ENCODE measurements around the gene RFX2.
A peak's percentile ranks its signal among the peaks of the same experiment; 100 is the strongest.

RFX2 gene

DNA sequence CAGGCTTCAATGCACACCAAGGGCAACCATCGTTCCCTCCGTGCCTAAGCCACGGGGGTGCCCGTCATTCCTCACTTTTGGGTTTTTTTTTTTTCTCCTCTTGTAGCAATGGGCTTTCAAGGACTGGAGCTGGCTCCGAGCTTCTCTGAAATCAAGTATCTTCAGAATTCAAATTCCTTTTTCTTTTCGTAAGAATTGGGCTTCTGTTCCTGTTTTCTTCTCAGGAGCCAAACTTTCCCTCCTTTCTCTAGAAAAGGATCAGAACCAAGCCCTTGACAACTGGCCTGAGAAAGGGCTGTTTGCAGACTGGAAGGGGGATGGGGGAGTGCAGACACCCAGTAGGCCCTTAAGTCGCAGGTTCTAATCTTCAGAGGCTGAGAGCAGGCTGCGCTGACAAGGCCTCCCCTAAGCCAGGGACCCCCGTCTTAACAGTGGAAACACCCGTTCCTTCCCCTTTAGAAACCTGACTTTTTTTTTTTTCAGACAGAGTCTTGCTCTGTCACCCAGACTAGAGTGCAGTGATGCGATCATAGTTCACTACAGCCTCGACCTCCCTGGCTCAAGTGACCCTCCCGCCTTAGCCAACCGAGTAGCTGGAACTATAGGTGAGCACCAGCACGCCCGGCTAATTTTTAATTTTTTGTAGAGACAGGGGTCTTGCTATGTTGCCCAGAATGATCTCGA, 51.6 kb downstream of the RFX2 start:
- no peak for DNase-seq

DNA sequence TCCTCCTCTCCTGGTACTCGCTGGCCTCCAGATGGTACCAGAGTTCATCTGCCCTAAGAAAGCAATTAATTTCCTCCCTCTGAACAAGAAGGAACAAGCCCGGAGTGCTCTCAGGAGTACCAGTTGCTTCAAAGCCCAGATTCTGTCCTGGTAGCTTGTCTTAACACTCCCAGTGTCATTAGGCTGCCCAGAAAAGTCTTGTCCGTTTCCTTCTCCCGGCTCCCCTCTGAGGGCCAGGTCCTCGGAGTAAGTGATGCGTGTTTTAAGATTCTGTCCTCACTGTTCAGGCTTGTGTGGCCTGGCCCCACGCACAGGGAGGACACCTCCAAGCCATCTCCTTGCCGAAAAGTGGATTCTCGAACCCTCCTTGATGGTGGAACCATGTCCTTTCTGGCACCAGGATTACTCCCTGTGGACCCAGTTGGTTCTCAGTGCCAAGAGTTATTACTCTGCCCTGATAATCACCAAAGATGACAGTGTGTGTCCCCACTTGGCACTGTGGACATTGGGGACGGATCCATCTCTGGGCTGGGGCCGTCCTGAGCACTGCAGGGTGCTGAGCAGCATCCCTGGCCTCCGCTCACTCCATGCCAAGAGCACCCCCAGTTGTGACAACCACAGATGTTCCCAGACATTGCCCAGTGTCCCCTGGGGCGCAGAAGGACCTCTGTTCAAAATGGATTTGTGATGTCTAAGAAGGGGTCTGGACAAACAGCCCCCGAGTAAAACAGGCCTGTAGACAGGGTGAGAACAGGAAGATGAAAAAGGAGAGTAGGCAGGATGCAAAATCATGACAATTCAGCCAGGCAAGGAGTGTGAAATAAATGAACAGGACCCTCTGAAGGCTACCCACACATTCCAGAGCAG, 52.4 kb downstream of the RFX2 start:
- no peak for DNase-seq

DNA sequence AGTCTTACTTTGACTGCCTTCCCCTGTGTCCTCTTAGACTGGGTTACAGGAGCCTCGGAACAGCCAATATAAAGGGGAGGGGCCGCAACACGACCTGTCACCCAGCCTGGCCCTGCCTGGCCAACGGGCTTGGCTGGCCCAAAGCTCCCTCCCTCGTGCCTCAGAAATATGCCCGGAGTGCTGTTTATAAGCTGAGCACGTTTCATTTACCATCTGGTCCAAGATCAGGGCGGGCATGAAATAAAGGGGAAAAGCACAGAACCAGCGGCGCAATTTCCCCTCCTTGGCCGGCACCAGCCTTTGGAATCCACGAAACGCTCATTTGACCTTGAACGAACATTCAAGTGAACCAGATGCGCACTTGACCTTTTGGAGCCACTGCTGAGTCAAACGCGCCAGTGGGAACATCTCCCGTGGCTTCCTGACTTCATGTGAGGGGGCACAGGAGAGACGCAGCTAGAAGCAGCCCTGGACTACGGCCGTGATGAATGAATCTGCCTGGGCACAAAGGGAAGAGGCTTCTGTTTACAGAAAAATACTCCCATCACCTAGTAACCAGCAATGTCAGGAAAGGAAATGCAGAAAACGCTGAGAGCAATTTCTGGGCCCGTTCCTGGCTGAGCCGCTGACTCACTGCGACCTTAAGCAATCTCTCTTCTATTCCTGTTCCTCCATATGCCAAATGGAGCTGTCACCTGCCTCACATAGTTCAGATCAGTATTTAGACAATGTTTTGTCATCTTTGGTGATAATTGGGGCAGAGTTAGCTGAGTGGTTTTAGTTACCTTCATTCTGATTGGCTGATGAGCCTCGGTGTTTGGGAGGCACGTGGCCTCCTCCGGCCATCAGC, 53.3 kb downstream of the RFX2 start:
- peak; percentile 36 for DNase-seq

DNA sequence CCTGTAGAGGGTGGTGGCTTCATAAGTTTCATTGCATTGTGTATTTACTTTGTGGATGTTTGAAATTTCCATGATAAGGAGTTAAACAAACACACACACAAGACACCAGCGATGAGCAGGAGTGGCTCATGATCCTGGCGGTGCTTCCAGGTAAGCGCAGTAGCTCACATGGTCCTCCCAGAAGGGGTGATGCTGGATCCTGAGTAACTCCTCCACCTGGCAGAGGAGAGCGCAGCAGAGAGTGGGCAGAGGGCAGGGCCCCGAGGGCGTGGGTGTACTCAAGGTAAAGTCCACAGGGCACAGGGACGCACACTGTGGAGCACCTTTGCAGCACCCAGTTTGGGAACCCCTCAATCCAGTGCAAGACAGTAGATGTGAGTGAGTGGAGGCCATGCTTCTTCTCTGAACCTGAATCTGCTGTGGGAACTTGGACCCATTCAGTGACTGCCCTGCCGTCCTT, 54.0 kb downstream of the RFX2 start:
- no peak for DNase-seq

DNA sequence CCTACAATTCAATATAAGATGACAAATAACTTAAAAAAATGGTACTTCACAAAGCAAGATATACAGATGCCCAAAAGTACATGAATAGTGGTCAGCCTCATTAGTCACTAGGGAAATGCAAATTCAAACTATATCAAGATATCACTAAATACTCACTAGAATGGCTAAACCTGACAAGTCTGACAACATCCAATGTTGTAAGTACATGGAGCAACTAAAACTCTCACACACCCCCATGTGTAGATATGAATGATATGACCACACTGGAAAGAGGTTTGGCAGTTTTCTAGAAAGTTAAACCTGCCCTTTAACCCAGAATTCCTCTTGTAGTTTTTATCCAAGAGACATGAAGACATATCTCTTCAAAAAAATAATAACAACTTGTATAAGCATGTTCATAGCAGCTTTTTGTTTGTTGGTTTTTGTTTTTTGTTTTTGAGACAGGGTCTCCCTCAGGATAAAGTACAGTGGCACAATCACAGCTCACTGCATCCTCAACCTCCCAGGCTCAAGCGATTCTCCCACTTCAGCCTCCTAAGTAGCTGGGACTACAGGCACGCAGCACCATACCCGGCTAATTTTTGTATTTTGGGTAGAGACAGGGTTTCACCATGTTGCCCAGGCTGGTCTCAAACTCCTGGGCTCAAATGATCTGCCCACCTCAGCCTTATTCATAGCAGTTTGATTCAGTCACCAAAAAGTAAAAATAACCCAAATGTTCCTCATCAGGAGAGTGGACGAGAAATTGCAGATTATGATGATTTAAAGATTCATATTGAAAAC, 55.1 kb downstream of the RFX2 start:
- DNase-seq = no peak

DNA sequence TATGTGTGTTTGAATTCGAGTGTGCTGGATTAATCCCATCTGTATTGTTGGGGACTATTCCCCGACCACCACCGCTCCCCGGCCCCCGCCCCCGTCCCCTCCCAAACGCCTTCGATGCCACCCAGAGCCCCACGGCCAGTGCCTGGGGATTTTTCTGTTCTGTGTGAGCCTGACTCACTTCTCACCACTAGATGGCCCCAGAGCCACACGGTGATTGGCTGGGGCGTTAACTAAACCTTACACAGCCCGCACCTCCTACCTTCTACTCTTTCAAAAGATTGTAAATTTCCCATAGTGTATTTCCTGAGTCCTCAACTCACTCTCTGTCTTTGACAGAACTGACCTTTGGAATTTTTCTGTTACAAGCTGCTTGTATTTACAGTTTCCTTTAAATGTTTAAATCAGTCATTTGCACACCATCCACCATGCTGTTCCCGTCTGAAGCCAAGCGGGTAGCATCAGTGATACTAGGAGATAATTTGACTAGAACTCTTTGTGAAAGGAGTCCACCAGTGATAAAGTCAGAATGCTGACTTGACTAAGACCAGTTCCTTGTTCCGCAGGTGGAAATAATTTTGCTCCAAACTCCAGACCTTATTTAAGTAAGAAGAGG, 61.4 kb downstream of the RFX2 start:
- DNase-seq = no peak

DNA sequence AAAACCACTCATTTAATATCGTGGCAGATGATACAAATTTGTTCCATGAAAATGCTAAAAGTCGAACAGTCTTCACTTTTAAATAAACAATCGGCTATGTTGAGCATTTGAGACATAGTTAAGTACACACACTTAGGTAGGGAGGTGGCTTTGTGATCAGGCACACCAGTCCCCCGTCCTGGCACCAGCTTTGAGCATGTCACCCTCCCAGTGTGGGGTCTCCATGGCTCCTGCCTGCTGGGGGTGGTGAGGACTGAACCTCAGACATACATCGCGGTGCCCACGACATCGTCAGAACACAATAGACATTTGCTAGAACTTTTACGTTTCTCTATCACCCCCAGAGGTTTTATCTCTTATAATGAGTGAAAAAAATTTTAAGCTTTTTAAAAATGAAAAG, 62.0 kb downstream of the RFX2 start:
- no peak for DNase-seq

DNA sequence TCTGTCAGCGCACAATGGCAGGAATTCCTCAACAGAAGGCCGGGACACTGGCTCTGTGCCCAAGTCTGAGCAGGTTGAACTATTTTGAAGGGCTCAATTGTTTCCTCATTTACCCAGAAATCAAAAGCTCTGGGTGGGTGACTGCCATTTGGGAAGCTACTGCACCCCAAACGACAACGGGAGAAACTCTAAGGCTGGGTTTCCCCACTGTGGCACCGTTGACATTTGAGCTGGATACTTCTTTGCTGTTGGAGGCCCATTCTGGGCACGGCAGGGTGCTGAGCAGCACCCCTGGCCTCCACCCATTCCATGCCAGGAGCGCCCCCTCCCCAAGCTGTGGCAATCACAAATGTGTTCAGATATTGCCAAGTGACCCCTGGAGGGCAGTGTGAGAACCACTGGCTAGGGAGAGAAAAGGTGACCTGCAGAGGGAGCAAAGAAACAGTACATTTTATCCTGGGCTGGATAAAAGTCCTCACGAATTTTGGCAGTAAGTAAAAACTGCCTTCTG, 62.5 kb downstream of the RFX2 start:
- peak; percentile 30 for DNase-seq

DNA sequence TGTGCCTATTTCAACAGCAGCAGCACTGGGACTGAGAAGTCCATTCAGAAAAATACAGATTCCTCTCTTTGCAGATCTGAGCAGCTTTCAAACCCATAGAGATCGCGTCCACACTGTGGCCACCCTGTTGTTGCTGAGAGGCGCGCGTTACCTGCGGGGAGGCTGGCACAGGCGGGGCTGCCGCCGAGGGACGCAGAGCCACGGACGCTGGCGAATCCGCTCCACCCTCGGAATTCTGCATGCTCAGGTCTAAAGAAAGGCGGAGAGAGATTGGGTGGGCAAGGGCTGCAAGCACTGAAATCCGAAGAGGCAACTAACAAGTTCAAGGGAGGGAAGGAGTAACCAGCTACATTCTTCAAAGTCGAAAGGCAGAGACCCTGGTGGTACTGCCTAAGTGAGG, 63.0 kb downstream of the RFX2 start:
- no peak for DNase-seq

DNA sequence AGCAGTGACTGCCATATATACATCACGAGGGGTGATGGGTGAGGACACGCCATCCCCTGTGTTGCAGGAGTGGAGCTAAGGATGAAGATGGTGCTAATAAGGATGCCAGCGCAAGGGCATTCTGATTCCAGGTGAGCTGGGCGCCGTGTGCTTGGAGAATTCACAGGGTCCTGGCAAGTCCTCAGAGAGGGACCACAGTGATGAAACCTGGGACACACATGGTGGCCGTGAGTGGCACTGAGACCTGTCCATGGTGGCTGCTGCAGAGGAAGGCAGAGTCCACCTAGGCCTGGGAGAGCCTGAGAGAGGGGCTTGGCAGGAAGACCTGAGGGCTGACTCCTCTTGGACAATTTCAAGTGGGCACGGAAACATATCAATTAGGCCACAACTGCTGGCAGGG, 65.2 kb downstream of the RFX2 start:
- no peak for DNase-seq

DNA sequence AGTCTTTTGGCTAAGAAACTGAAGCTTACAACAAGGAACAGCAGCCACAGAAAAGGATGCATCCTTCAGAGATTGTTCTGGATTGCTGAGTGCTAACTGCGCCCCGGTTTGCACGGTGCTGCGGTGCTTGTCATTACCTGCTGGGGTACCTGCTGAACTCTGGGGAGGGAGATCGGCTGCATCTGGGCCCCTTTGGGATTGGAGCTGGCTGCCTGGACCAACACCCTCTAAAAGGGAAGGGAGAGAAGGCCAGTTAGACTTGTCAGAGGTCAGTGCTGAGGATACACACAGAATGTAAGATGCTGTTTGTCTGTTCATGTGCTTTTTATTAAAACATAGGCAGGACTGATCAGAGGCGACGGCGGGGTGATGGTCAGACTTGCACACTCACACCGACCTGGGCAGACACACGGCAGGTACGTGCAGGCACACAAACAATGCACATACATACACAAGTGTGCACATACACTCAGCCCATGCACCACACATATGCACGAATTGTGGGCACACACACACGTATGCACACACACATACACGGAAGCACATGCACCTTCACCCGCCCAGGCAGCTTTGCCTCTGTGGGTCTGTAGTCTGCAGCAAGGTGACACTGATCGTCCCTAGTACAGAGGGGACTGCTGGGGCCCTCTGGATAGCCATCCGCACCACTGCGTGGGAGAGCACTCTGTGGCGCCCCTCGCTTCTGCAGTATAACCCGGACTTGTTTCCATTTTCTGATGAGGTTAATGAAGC, 66.1 kb downstream of the RFX2 start:
- DNase-seq = no peak

DNA sequence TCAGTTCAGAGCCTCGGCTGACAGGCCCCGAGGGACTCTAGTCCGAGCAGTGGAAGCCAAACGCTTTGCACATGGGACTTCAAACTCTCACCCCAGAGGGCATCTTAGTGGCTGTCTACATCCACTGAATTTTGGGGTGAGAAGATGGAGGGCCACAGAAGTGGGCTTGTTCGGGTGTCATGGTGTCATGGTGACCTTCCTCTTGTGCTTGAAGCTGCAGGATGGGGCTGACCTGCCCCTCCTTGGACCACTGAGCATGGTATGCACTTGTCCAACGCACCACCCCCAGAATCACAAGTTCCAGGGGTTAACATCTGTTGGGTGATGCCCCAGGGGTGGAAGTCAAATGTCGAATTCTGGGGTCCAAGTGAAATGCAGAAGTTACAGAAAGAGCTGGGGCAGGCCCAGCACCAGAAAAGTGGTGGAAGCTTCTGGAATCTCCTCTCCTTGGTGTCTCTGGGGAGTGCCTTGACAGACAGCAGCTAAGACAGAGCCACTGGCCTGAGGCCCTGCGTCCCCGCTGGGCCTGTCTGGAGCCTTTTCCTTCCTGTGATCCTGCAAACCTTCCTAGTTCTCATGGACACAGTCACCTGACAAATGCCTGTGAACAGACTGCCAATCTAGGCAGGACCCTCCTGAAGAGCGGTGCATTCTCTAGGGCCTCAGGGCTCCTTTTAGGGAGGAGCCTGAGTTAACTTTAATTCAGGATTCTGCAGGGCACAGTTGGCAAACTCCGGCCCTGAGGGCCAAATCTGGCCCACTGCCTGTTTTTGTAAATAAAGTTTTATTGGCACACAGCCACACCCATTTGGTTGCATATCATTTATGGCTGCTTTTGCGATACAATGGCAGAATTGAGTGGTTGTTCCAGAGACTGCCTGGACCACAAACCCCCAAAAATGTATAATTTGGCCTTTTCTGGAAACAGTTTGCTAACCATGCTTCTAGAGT, 67.2 kb downstream of the RFX2 start:
- no peak for DNase-seq

DNA sequence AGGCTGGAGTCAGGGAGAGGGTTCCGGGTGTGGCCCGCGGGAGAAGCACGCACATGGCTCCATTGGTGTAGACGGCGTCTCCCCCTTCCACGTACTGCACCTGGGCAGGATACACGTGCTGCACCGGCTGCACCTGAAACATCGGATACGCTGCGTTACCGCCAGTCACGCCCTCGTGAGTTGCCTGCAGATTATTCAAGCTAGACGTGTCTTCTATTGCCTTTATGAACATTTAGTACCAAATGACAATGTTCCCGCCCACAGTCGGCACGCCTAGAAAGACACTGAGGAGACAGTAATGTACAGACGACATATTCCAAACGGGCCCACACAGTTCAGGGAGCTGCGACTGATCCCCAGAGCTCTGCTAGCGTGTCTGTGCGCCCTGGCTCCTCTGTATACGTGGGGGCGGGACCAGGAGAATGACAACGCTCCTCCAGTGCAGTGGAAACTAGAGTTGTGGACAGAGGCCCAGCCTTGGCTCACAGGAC, 68.3 kb downstream of the RFX2 start:
- no peak for DNase-seq

DNA sequence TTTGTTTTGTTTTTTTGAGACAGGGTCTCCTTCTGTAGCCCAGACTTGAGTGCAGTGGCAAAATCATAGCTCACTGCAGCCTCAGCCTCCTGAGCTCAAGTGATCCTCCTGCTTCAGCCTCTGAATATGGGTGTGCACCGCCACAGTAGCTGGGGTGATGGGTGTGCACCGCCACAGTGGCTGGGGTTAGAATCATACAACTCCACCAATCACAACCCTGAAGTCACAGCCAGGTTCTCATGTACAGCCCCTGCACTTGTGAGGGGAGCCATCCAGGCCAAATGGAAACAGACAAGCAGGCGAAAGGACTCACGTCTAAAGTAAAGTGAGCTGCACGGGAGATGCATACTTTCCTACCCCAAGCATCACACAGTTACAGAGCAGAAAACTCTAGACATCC, 69.2 kb downstream of the RFX2 start:
- no peak for DNase-seq

DNA sequence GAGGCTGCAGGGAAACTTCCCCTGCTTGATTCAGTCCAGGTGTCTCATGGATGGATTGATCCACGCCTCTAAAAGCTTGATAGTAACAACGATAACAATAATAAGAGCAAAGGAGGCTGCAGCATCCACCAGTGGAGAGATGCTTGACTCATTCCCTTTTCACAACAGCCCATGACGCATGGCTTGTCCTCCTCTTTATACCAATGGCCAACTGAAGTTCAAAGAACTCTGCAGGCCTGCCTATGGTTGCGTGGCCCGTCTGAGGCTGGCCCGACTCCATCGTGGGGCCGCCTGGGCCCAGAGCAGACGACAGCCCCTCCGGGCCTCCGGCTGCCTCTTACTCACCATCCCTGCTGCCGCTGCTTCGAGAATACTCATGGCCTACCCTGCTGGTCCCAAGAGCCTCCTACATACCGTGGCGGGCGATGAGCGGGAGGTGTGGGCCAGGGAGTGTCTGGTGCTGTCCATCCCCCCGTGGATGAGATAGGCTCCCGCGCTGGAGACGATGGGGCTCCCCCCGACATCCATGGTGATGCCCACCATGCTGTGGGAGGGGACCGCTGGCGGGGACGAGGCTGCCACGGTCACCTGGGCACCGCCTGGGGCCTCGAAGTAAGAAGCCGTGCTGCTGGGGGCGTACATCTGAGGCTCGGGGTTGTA, 70.6 kb downstream of the RFX2 start:
- DNase-seq = no peak

DNA sequence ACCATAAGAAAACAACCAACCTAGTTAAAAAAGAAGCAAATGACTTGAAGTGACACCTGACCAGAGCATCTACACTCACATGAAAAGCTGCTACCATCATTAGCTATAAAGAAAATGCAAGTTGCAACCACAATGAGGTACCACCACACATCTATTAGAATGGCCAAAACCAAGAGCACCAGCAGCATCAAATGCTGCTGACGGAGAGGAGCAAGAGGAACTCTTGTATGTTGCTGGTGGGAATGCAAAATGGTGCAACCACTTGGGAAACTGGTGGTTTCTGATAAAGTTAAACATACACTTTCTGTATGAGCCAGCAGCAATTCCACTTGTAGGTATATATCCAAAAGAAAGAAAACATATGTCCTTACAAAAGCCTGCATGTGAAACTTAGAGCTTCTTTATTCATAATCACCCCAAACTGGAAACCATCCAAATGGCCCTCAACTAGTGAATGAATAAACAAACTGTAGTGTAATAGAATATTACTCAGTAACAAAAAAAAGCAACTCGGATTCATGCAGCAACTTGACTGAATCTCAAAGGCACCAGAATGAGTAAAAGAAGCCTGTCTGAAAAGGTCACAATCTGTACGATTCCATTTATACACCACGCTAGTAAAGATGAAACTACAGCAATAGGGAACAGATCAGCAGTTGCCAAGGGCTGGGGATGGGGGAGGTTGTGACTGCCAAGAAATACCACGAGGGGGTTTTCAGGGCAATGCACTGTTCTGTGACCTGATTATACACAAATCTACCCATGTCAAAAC, 71.5 kb downstream of the RFX2 start:
- DNase-seq = no peak

DNA sequence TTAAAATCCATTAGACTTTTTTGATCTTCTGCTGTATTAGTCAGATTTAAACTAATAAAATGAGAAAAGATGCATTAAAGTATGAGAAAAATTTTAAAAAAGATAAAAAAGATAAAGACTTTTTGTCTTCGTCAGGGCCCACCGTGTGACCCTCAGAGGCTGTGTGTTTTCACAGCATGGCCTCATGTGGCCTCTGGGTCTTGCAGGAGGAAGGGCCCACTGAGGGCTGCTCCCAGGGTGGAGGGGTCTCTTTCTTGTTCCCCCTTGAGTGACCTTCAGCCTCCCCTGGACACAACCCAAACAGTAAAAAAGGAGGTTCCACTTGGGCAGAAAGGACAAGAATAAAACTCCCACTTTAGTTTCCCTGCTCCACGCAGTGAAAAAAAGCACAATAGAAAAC, 75.3 kb downstream of the RFX2 start:
- no peak for DNase-seq

DNA sequence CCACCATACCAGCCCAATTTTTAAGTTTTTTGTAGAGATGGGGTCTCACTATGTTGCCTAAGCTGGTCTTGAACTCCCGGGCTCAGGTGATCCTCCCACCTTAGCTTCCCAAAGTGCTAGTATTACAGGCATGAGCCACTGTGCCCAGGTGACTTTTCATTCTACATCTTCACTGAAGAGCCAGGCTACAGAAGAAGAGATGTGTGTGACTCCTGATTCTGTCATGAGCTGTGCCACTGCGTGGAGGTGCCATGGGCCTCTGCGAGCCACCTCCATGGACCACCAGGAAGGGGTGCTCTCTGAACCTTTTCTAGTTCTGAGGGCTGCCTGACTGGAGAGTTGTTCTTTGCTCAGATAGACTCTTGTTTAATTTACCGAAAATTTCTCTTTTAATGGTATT, 75.8 kb downstream of the RFX2 start:
- DNase-seq = no peak
